Measurements from ENCODE around the gene SCN2A.

SCN2A gene

GRCh38 chr2:165427686-165428085, 188.5 kb downstream of the SCN2A start:
- no peak for DNase-seq

DNA sequence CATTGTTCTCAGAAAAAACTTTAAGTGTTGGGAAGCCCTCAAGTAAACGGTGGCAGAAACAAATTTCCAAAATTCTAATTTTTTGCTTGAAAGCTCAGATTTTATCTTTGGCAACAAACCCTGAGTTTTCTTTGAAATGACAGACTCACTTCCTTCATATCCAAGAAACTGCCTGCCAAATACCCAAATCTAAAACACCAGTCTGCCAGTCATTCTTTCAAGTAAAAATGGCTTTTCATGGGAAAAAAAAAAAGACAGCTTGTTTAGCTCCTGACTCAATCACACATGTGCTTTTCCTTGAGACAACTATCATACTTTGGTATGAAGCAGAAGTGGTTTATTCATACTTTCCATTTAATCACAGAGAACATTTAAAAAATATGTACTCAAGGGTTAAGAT, 189.7 kb downstream of the SCN2A start:
- DNase-seq, result no peak

DNA sequence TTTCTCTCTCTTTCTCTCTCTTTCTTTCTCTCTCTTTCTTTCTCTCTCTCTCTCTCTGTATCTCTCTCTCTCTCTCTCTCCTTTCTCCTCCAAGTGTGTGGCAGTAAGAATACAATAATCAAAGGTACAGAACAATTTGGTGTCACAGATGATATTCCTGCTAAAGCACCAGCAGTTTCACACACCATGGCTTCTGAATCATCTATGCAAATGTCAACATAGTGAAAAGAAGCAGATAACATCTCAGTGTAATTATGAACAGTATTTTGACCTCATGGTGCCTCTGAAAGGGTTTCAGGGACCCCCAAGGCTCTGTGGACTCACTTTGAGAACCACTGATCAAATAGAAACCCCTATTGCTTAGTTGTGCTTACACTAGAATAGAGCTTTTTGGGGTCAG, 191.8 kb downstream of the SCN2A start:
- DNase-seq, result no peak

DNA sequence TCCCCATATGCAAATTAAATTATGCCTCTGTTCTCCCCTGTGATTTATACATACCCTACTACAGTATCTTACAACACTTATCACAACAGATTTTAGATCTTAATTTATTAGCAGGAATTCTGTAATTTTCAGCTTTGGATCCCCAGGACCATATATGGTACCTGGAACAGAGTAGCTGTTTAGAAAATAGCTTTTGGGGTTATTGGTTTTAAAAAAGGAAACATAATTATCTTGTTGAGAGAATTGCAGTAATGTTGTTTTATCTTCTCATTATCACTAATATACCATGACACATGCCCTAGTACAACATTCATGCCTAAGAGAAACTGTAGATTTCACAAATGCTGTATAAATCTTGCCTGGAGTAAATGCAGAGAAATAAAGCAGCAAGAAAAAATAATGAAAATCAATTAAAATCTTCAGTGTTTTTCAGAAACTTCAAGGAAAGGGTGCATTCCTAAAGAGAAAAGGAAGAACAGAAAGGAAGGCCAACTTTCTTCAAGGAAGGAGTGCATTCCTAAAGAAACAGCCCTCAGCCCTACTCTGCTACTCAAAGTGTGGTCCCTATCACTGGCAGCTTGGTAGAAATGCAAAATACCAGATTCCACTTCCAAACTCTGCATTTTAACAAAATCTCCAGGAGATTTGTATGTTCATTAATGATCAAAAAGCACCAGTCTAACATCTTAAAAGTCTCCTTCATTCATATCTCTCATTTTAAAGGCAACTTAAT, 193.2 kb downstream of the SCN2A start:
- DNase-seq, result no peak

GRCh38 chr2:165434865-165435496, 195.8 kb downstream of the SCN2A start:
- no peak for DNase-seq

- DNase-seq, result no peak
Measured at GRCh38 chr2:165435611-165436010, 196.4 kb downstream of the SCN2A start.

DNA sequence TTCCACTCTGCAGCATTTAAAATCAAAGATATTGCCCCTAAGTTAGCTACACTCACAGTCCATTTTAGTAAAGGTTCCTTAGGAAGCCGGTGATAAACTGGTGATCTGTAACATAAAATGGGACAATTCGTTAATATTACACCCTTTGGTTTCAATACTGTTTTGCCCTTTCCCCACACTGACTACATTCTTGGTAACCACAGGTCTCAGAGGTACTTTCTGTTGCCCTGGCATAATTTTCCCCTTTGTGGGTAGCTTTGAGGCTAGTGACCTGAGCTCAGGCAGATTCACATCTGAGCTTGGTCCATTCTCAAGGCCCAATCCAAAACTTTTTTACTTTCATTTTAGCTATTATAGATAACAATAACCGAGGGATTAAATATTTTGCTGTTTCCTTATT, 197.3 kb downstream of the SCN2A start:
- DNase-seq, result no peak

DNA sequence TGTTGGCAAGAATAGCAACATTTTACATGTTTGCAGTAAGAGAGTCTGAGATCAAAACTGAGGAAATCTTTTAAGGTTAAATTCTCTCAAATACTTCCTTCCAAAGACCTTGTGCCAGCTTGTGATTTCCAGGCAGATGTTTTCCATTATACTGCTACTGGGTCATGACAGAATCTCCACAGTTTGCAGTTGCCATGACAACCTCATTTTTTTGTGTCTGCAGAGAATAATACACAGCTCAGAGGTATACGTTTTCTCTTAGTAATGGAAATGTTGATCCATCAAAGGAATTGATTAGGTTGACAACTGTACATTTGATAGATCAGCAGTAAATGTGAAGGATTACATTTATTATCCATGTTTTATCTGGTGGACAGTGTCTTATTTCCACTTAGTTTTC, 201.2 kb downstream of the SCN2A start:
- DNase-seq, result no peak

All from activated CD4-positive, CD25-positive, alpha-beta regulatory T cell treated with anti-CD3 and anti-CD28 coated beads, Interleukin-2, amount 50 U/mL, for 72 hours (primary cell).